Vagina (tissue), 2 donors: ENCODE results near the gene SARDH. TPM values are rescaled to one million over a fixed set of nuclear protein-coding genes. Genes with fewer than 3 reads are reported as not detected.

Source experiments
- DNase-seq, 2 donors: peaks; one replicate each; pipeline ENCODE4 v3.0.0-alpha.2; 2017; ENCODE audit errors: extremely low spot score in 2 of 2
- H3K27ac ChIP-seq: fragments of 200-600 bp; sonication (generic); one replicate; pipeline ENCODE4 v1.5.1; 2019
- H3K27me3 ChIP-seq: fragments of 200-600 bp; sonication (generic); one replicate; pipeline ENCODE4 v1.5.1; 2019
- H3K36me3 ChIP-seq, 2 donors: fragments of 200-600 bp; sonication (generic); one replicate each; pipeline ENCODE4 v1.5.1; 2017 to 2019
- H3K4me1 ChIP-seq: fragments of 200-600 bp; sonication (generic); one replicate; pipeline ENCODE4 v1.5.1; 2019
- H3K4me3 ChIP-seq, 2 donors: fragments of 200-600 bp; sonication (generic); 1 replicate in 1 of 2; 2 replicates in 1 of 2; pipeline ENCODE4 v1.5.1; 2016 to 2019
- H3K9me3 ChIP-seq: fragments of 200-600 bp; sonication (generic); one replicate; pipeline ENCODE4 v1.5.1; 2019
- CTCF ChIP-seq, 3 experiments: fragments of 450-650 bp in 2 of 3; fragments of 200-600 bp in 1 of 3; sonication (generic) in 1 of 3; IDR thresholded peaks; one replicate each; pipeline ENCODE4 v1.5.1; 2017 to 2019; ENCODE audit warnings: antibody characterized with exemption in 3 of 3, mild to moderate bottlenecking in 2 of 3, moderate library complexity in 2 of 3
- POLR2A ChIP-seq, 2 donors: fragments of 450-650 bp; IDR thresholded peaks; one replicate each; pipeline ENCODE4 v1.6.1; 2017; ENCODE audit warnings: antibody characterized with exemption in 2 of 2, mild to moderate bottlenecking in 2 of 2, moderate library complexity in 2 of 2
- POLR2AphosphoS5 ChIP-seq, 2 donors: sonication (generic); formaldehyde crosslinking; IDR thresholded peaks; one replicate each; pipeline ENCODE4 v1.9.0; 2017; ENCODE audit warnings: antibody characterized with exemption in 2 of 2, mild to moderate bottlenecking in 2 of 2, low read depth in 1 of 2; ENCODE audit not compliant: insufficient read depth in 1 of 2
- intact Hi-C: fragments of 100-400 bp; cut with DNase I; formaldehyde crosslinking; loops from one replicate; pipeline ENCODE4 v1.15.1; 2023
- total RNA-seq: library from RNA; depleted of rRNA; stranded (reverse); fragments of >200 nt; gene quantifications from one replicate; pipeline ENCODE4 v1.2.3, GENCODE V29; 2016

Gene SARDH
- total RNA-seq, 1 donor from 2014 or later = 2.0 TPM

GRCh38 chr9:133692364-133692985, 45.7 kb downstream of the SARDH start:
- Histone ChIP-seq H3K4me3 (no peak overlapping the region), H3K27me3 (no peaks in the 10 kb centered on the region), H3K4me1 (no peaks in the 10 kb centered on the region), H3K36me3 (no peaks in the 10 kb centered on the region), H3K27ac (no peak overlapping the region), H3K9me3 (no peaks in the 10 kb centered on the region)
- DNase-seq = no peak
- TF ChIP-seq POLR2AphosphoS5 (IDR thresholded peaks at IDR 0.05; ENCODE audit: insufficient read depth in 1 of 2, low read depth in 1 of 2) (no peak), POLR2A (IDR thresholded peaks at IDR 0.05) (no peak), CTCF (IDR thresholded peaks at IDR 0.05) (no peak)
- intact Hi-C loops = no loop called here

- intact Hi-C loops = no loop called here
- no peaks in the 10 kb centered on the region for H3K27me3 ChIP-seq
- H3K36me3 ChIP-seq = no peaks in the 10 kb centered on the region
- H3K4me1 ChIP-seq = no peaks in the 10 kb centered on the region
- no peak for DNase-seq
- H3K27ac ChIP-seq = no peak overlapping the region
- H3K4me3 ChIP-seq = no peak overlapping the region
- H3K9me3 ChIP-seq = no peaks in the 10 kb centered on the region
- TF ChIP-seq POLR2AphosphoS5 (IDR thresholded peaks at IDR 0.05; ENCODE audit: insufficient read depth in 1 of 2, low read depth in 1 of 2) (no peak), POLR2A (IDR thresholded peaks at IDR 0.05) (no peak), CTCF (IDR thresholded peaks at IDR 0.05) (no peak)
Observed at GRCh38 chr9:133691626-133692363, 46.4 kb downstream of the SARDH start.

DNA sequence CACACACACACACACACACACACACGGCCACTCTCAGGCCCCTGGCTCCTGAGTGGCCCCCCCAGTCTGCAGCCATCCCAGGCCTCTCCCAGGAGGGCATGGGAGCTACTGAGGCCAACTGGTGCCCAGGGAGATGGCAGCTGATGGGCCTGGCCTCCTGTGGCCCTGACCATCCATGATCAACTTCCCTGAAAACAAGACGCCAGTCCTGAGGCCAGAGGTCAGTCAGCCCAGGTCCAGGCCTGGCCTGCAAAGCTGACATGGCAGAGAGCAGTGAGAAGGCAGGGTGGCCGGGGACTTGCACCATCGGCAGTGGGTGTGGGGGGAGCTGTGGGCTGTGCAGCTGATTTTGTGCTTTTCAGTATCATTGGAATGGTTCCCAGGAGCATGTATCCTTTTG, 47.0 kb downstream of the SARDH start:
- no peaks in the 10 kb centered on the region for H3K4me1 ChIP-seq
- H3K36me3 ChIP-seq = no peaks in the 10 kb centered on the region
- no peak overlapping the region for H3K27ac ChIP-seq
- no peak for DNase-seq
- TF ChIP-seq POLR2A (IDR thresholded peaks at IDR 0.05) (no peak), CTCF (IDR thresholded peaks at IDR 0.05) (no peak), POLR2AphosphoS5 (IDR thresholded peaks at IDR 0.05; ENCODE audit: insufficient read depth in 1 of 2, low read depth in 1 of 2) (no peak)
- no peaks in the 10 kb centered on the region for H3K9me3 ChIP-seq
- H3K4me3 ChIP-seq = no peak overlapping the region
- no peaks in the 10 kb centered on the region for H3K27me3 ChIP-seq
- intact Hi-C loops = no loop called here

GRCh38 chr9:133690081-133690561, 48.0 kb downstream of the SARDH start:
- Histone ChIP-seq H3K9me3 (no peaks in the 10 kb centered on the region), H3K4me3 (no peak overlapping the region), H3K4me1 (no peaks in the 10 kb centered on the region), H3K27ac (no peak overlapping the region), H3K27me3 (no peaks in the 10 kb centered on the region), H3K36me3 (no peaks in the 10 kb centered on the region)
- intact Hi-C loops = no loop called here
- DNase-seq = no peak
- TF ChIP-seq CTCF (IDR thresholded peaks at IDR 0.05) (no peak), POLR2AphosphoS5 (IDR thresholded peaks at IDR 0.05; ENCODE audit: insufficient read depth in 1 of 2, low read depth in 1 of 2) (no peak)
